ENCODE results near the gene TRIO.

- TF ChIP-seq, protein P1, sequence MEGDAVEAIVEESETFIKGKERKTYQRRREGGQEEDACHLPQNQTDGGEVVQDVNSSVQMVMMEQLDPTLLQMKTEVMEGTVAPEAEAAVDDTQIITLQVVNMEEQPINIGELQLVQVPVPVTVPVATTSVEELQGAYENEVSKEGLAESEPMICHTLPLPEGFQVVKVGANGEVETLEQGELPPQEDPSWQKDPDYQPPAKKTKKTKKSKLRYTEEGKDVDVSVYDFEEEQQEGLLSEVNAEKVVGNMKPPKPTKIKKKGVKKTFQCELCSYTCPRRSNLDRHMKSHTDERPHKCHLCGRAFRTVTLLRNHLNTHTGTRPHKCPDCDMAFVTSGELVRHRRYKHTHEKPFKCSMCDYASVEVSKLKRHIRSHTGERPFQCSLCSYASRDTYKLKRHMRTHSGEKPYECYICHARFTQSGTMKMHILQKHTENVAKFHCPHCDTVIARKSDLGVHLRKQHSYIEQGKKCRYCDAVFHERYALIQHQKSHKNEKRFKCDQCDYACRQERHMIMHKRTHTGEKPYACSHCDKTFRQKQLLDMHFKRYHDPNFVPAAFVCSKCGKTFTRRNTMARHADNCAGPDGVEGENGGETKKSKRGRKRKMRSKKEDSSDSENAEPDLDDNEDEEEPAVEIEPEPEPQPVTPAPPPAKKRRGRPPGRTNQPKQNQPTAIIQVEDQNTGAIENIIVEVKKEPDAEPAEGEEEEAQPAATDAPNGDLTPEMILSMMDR (IDR thresholded peaks at IDR 0.05; ENCODE audit: low read depth, low read length, poor library complexity, severe bottlenecking), result no peak
- TF ChIP-seq EZH2phosphoT487 (IDR thresholded peaks at IDR 0.05; ENCODE audit: borderline replicate concordance, low read length), result no peak
These were observed 37.3 kb downstream of the TRIO start for GRCh38 chr5:14180437-14180836.
